Measurements from ENCODE around the gene DDR2. TPM values are rescaled to one million over a fixed set of nuclear protein-coding genes. Genes with fewer than 3 reads are reported as not detected.
A peak's percentile ranks its signal among the peaks of the same experiment; 100 is the strongest.

Gene DDR2
- total RNA-seq, 1 donor from 2014 or later, result 4.7 TPM

- peak; percentile 39 for TF ChIP-seq CTCF (IDR thresholded peaks at IDR 0.05; ENCODE audit: insufficient read depth, low read length, severe bottlenecking)
- DNase-seq (ENCODE audit: low read depth) (peak; percentile 76), FAIRE-seq (no peak)
- no peaks in the 10 kb centered on the region for H3K27me3 ChIP-seq (ENCODE audit: control insufficient read depth, insufficient read depth, low read length)
- no peak overlapping the region for H3K4me3 ChIP-seq (ENCODE audit: low read depth, low read length)
- no peaks in the 10 kb centered on the region for H3K36me3 ChIP-seq (ENCODE audit: control insufficient read depth, insufficient read depth, low read length)
Observed at GRCh38 chr1:162756523-162756922, 124.3 kb downstream of the DDR2 start.

GRCh38 chr1:162757476-162757875 lies 125.2 kb downstream of the DDR2 start:
- TF ChIP-seq CTCF (IDR thresholded peaks at IDR 0.05; ENCODE audit: insufficient read depth, low read length, severe bottlenecking), result no peak
- Histone ChIP-seq H3K36me3 (ENCODE audit: control insufficient read depth, insufficient read depth, low read length) (no peaks in the 10 kb centered on the region), H3K27me3 (ENCODE audit: control insufficient read depth, insufficient read depth, low read length) (no peaks in the 10 kb centered on the region), H3K4me3 (ENCODE audit: low read depth, low read length) (no peak overlapping the region)
- DNase-seq (ENCODE audit: low read depth) (no peak), FAIRE-seq (no peak)

GRCh38 chr1:162765788-162766187 lies 133.5 kb downstream of the DDR2 start:
- Histone ChIP-seq H3K36me3 (ENCODE audit: control insufficient read depth, insufficient read depth, low read length) (no peaks in the 10 kb centered on the region), H3K4me3 (ENCODE audit: low read depth, low read length) (no peak overlapping the region), H3K27me3 (ENCODE audit: control insufficient read depth, insufficient read depth, low read length) (no peaks in the 10 kb centered on the region)
- DNase-seq (ENCODE audit: low read depth) (peak; percentile 21), FAIRE-seq (no peak)
- TF ChIP-seq CTCF (IDR thresholded peaks at IDR 0.05; ENCODE audit: insufficient read depth, low read length, severe bottlenecking), result no peak

GRCh38 chr1:162772571-162773154 lies 140.4 kb downstream of the DDR2 start:
- Histone ChIP-seq H3K27me3 (ENCODE audit: control insufficient read depth, insufficient read depth, low read length) (no peaks in the 10 kb centered on the region), H3K4me3 (ENCODE audit: low read depth, low read length) (no peak overlapping the region), H3K36me3 (ENCODE audit: control insufficient read depth, insufficient read depth, low read length) (no peaks in the 10 kb centered on the region)
- FAIRE-seq (no peak), DNase-seq (ENCODE audit: low read depth) (peak; percentile 7)
- TF ChIP-seq CTCF (IDR thresholded peaks at IDR 0.05; ENCODE audit: insufficient read depth, low read length, severe bottlenecking), result no peak

GRCh38 chr1:162774007-162774406 lies 141.7 kb downstream of the DDR2 start:
- DNase-seq (ENCODE audit: low read depth) (no peak), FAIRE-seq (no peak)
- Histone ChIP-seq H3K4me3 (ENCODE audit: low read depth, low read length) (no peak overlapping the region), H3K36me3 (ENCODE audit: control insufficient read depth, insufficient read depth, low read length) (no peaks in the 10 kb centered on the region), H3K27me3 (ENCODE audit: control insufficient read depth, insufficient read depth, low read length) (no peaks in the 10 kb centered on the region)
- no peak for TF ChIP-seq CTCF (IDR thresholded peaks at IDR 0.05; ENCODE audit: insufficient read depth, low read length, severe bottlenecking)

GRCh38 chr1:162779043-162779442 lies 146.8 kb downstream of the DDR2 start:
- FAIRE-seq, result no peak
- Histone ChIP-seq H3K36me3 (ENCODE audit: control insufficient read depth, insufficient read depth, low read length) (no peaks in the 10 kb centered on the region), H3K4me3 (ENCODE audit: low read depth, low read length) (no peak overlapping the region), H3K27me3 (ENCODE audit: control insufficient read depth, insufficient read depth, low read length) (no peaks in the 10 kb centered on the region)
- no peak for DNase-seq (ENCODE audit: low read depth)
- no peak for TF ChIP-seq CTCF (IDR thresholded peaks at IDR 0.05; ENCODE audit: insufficient read depth, low read length, severe bottlenecking)
